GM18861 (cell line): Measurements from ENCODE around the gene GLT8D1.
"Not testable (repeated sequence)": the region's sequence is repeated elsewhere in the genome, so short reads cannot be mapped to it uniquely, and the experiment has no call there.

Experiments
- ATAC-seq: cut with Tn5 transposase; IDR thresholded peaks from one replicate; pipeline ENCODE4 v1.9.1; 2021; ENCODE audit not compliant: unreplicated experiment

Gene GLT8D1

DNA sequence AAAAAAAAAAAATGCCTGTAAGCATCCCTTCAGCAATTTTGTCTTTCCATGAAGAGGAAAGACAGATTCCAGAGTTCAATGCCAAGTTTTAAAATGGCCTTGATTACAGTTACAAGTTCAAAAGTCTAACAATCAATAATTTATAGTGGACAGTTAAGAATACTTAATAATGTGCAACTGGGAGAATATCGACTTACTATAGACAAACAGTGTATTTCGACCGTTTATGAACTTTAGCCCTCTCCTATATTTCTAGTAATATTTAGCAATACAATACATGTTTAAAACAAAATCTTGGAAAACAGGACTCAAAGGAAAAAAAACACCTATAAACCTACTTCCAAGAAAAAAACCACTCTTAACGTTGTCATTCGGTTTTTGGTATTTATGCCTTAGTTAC, 21.4 kb downstream of the GLT8D1 start:
- no peak for ATAC-seq

GRCh38 chr3:52683611-52684010, 22.0 kb downstream of the GLT8D1 start:
- no peak for ATAC-seq

- no peak for ATAC-seq
These were observed 23.6 kb downstream of the GLT8D1 start for GRCh38 chr3:52682016-52682415.

- ATAC-seq = no peak
These were observed 24.0 kb downstream of the GLT8D1 start for GRCh38 chr3:52681596-52681995.

GRCh38 chr3:52679811-52680210, 25.8 kb downstream of the GLT8D1 start:
- ATAC-seq = no peak

DNA sequence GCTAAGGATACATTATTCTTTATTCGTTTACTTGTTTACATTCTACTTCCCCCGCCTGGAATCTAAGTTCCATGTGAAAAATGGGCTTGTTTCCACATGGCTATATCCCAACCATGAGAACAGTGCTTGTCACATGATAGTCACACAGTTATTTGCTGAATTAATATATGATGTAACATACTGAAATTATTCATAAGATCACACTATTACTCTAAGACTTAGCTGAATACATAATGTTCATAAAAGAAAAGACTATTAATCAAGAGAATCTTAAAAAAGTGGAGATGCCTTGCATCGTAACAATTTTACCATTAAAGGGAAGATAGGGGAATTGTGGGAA, 26.4 kb downstream of the GLT8D1 start:
- no peak for ATAC-seq

DNA sequence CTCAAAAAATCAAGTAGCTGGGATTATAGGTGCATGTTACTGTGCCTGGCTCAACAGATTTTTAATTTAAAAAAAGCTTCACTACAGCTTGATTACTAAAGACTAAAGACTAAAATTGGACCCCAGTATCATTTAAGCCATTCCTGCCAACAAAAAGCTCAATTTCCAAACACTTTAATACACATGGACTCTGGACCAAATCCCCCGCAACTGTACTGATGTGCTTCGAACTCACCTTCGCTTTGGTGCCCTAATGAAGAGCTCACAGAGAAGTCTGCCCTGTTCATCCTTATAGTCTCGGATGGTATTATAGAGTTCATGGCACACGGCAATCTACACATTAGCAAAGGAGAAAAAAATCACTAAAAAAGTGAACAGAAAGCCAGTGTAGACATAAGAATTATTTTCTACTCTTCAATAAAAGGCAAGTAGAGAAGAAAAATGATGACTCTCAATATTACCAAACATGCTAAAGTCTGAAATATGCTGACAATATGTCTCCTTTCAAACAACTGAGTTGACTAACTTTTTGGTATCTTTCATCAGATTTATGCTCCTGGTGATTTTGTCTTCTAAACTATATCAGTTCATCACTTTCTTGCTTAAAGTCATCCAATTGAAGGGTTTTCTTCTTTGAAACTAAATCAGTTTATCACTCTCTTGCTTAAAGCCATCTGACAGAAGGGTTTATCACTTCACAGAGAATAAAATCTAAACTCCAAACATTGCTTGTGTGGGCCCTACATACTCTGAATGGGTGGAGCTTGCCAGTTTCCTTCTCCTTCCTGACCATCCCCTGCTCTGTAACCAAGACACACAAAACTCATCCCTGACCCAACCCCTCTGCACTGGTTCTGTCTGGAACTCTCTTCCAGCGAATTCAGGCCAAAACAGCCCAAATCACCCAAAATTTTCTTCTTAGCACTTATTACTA, 27.1 kb downstream of the GLT8D1 start:
- no peak for ATAC-seq

DNA sequence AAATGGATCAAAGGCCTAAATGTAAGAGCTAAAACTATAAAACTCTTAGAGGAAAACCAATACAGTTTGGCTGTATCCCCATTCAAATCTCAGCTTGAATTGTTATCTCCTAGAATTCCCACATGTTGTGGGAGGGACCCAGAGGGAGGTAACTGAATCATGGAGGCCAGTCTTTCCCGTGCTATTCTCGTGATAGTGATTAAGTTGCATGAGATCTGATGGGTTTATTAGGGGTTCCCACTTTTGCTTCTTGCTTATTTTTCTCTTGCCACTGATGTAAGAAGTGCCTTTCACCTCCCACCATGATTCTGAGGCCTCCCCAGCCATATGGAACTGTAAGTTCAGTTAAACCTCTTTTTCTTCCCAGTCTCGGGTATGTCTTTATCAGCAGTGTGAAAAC, 29.4 kb downstream of the GLT8D1 start:
- not testable (repeated sequence) for ATAC-seq

DNA sequence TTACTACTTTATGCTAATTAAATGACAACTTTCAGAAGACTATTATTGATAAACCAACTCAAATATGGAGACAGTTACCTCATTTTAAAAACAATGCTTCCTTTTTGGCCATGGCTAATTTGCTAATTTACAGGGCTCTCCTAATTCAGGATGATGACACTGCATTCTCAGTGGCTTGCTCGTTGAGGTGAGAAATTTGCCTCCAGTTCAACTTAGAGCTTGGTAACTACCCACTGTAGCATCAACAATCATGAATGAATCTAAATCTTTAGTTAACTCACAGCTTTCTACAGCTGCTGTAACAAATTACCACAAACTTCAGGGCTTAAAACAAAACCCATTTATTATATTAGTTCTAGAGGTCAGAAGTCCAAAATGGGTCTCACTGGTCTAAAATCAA, 33.9 kb downstream of the GLT8D1 start:
- no peak for ATAC-seq

DNA sequence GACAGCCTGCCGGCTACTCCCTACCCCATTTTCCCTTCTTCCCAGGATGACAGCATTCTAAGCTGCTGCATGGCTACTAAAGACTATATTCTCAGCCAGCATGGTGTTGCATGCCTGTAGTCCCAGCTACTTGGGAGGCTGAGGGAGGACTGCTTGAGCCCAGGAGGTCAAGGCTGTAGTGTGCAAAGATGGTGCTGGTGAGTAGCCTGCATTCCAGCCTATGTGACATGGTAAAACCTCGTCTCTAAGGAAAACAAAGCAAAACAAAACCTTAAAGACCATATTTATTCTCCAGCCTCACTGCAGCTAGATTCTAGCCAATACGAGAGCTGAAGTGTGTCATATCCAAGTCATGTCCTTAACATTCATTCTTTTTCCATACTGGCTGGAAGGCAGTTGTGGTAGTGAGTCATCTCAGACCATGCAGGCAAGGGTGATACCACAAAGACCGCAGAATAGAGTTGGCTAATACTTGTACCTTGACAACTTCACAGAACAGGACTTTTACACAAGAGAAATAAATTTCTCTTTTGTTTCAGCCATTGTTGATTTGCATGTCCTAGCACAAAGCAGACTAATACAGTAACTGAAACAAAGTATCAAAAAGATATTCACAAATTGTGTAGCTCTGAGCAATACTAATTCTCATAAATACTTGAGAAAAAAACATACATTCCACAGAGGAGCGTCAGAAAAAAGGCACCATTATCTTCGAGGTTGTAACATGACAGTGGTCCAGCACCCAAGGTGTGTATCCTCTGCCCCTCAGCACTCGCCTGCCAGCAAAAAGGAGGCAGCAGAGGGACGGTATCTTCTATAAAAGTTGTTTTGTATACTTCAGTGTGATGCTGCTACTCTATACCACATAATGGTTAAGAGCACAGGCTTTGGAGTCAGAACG, 34.7 kb downstream of the GLT8D1 start:
- peak; percentile 87 for ATAC-seq

DNA sequence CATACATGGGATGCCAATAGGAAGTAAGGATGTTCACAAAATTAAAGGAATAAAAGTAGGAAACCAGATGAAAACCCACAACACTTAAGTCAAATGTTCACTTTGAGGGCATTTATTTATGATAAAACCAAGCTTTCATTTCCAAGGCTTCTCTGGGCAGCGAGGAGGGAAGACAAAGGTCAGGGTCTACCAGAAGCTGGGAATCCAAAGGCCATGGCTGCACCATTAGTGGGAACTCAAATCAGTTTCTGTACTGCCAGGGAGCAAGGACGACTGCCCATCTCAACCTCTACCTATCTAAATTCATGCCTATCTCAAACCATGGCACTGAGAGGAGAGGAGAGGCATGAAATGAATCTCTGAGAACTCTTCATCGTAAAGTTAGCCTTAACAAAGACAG, 42.5 kb downstream of the GLT8D1 start:
- no peak for ATAC-seq

- no peak for ATAC-seq
These were observed 45.5 kb downstream of the GLT8D1 start for GRCh38 chr3:52660046-52660445.

GRCh38 chr3:52655895-52656294, 49.7 kb downstream of the GLT8D1 start:
- no peak for ATAC-seq

GRCh38 chr3:52651592-52651991, 54.0 kb downstream of the GLT8D1 start:
- ATAC-seq = no peak

- no peak for ATAC-seq
These were observed 55.2 kb downstream of the GLT8D1 start for GRCh38 chr3:52650439-52650838.

DNA sequence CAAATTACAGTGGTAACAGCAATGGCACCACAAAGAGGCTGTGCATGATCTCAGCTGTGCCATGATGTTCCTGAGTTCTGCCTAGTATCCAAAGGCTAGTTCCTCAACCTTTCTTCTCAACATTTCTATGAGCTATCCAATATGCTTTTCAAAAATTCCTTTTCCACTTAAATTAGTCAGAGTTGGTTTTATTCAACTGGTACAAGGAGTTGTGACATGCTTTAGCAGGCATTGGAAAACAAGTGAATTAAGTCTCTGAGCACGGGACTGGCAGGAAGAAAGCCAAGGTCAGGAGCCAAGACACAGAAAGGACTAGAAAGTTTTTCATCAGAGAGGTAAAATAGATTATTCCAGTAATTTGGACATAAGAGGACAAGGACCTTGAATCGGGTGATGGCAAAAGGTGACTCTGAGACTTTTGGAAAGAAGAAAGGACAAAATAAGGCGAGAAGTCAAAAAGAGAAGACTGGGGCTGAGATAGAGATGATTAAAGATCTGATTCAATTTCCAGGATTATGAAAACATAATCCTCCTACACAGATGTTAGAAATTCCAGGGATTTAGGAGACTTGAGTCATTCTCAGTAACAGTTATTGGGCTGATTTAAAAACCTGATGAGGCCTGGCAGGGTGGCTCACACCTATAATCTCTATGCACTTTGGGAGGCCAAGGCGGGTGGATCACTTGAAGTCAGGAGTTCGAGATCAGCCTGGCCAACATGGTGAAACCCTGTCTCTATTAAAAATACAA, 56.0 kb downstream of the GLT8D1 start:
- ATAC-seq = no peak

- no peak for ATAC-seq
These were observed 60.0 kb downstream of the GLT8D1 start for GRCh38 chr3:52645549-52645948.
